ENCODE results near the gene KIRREL1.

GRCh38 chr1:158117854-158118704 lies 124.6 kb downstream of the KIRREL1 start:
- TF ChIP-seq EZH2 (IDR thresholded peaks at IDR 0.05; ENCODE audit: low read length, missing control alignments) (no peak), CTCF (conservative IDR thresholded peaks at IDR 0.05 in 1 of 2, IDR thresholded peaks at IDR 0.05 in 1 of 2; ENCODE audit: low read depth in 1 of 2, low read length in 2 of 2) (peak; percentile 48 to 70)

Measured in fibroblast of lung (primary cell).